Activated gamma-delta T cell treated with Interleukin-2 at 50 U/mL for 16 hours (primary cell): ENCODE data around the gene ABCC3.
"Not testable (repeated sequence)": the region's sequence is repeated elsewhere in the genome, so short reads cannot be mapped to it uniquely, and the experiment has no call there.

Source experiments
- DNase-seq: peaks from one replicate; pipeline ENCODE4 v3.0.0-alpha.2; 2020

Gene ABCC3

DNA sequence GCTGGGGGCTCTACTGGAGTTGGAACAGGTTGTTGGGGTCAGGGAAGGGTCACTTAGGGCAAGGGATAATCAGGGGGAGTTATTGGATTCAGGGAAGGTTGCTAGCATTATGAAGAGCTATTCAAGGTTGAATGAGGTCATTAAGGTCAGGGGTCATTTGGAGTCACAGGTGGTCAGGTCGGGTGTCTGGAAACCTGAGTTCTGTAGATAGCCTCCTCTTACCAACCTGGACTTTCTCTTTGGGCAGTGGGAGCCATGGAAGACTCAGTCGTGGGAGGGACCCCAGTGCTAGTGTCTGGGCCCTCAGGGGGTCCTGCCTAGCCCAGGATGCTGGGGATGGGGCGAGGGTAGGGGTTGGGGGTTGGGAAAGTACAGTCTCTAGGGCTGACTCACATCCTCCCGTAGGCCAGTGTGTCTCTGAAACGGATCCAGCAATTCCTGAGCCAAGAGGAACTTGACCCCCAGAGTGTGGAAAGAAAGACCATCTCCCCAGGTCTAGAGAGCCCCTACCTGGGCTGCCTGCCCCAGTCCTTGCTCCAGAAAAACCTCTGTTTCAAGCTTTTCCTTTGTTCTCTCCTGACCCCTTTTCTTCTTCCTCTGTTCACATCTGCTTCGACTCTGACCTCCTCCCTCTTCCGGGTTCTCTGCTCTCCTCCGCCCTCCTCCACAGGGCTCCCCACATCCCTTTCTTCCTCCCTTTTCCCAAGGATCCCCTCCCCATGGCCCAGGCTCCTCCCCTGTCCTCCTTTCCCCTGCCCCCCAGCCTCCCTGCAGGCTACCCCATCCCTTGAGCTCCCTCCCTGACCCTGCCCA lies 33.5 kb downstream of the ABCC3 start:
- no peak for DNase-seq

DNA sequence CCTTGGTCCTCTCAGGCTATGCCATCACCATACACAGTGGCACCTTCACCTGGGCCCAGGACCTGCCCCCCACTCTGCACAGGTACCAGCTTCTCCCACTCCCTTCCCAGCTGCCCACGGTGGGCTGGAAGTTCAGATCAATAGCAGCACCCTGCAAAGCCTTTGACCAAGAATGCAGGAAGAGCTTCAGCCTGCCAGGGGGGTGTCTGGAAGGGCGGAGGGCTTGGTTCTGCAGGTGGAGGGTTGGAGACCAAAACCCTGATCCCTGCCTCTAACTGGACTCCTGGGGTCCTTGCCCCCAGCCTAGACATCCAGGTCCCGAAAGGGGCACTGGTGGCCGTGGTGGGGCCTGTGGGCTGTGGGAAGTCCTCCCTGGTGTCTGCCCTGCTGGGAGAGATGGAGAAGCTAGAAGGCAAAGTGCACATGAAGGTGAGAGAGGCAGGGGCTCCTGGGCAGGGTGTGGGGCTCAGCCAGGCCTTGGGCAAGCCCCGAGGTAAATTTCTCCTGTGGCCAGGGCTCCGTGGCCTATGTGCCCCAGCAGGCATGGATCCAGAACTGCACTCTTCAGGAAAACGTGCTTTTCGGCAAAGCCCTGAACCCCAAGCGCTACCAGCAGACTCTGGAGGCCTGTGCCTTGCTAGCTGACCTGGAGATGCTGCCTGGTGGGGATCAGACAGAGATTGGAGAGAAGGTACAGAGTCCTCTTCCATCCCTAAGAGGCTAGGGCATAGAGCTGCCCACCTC lies 34.3 kb downstream of the ABCC3 start:
- DNase-seq = no peak

DNA sequence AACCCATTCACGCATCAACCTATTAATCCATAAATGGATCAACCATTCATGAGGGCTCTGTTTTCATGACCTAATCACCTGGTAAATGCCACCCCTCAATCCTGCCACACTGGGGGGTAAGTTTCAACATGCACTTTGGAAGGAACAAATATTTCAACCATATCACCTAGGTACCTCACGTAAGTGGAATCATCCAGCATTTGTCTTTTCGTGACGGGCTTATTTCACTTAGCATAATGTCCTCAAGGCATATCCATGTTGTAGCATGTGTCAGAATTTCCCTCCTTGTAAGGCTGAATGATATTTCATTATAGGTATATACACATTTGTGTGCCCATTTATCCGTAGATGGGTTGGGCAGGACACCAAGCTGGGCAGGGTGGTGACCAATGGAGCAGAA lies 37.4 kb downstream of the ABCC3 start:
- no peak for DNase-seq

DNA sequence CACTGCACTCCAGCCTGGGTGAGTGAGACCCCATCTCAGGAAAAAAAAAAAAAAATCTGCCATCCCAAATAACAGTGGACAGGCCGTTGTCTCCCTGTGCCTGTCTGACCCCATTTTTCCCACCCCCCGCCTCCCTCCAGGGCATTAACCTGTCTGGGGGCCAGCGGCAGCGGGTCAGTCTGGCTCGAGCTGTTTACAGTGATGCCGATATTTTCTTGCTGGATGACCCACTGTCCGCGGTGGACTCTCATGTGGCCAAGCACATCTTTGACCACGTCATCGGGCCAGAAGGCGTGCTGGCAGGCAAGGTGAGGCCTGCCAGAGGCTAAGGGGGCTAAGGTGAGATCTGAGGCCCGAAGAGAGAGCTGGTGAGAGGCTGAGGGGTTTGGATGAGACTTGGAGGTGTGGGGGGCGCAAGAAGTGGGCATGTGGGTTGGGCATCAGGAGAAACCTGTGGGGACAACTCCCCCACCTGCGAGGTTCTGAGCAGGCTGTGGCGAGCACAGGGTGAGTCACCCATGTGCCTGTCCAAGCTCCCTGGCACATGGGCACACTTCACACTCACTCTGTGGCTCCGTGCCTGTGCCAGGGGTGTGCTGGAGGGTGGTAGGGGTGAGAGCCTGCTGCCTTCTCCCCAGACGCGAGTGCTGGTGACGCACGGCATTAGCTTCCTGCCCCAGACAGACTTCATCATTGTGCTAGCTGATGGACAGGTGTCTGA lies 38.3 kb downstream of the ABCC3 start:
- DNase-seq = no peak

DNA sequence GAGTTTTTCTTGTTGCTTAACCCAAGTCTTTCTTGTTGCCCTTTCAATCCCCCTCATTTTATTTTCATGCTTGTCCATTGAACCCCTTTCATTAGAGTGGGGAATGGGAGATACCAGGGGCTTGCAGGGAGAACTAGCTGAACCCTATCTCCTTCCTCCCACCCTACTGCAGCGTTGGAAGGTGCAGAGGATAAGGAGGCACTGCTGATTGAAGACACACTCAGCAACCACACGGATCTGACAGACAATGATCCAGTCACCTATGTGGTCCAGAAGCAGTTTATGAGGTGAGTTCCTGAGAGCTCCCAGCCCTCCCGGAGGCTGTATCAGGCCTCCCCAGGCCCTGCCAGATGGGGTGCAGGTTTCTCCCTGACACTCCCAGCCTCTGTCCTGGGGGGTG lies 40.5 kb downstream of the ABCC3 start:
- no peak for DNase-seq

GRCh38 chr17:50675627-50676026 lies 40.9 kb downstream of the ABCC3 start:
- DNase-seq = no peak

DNA sequence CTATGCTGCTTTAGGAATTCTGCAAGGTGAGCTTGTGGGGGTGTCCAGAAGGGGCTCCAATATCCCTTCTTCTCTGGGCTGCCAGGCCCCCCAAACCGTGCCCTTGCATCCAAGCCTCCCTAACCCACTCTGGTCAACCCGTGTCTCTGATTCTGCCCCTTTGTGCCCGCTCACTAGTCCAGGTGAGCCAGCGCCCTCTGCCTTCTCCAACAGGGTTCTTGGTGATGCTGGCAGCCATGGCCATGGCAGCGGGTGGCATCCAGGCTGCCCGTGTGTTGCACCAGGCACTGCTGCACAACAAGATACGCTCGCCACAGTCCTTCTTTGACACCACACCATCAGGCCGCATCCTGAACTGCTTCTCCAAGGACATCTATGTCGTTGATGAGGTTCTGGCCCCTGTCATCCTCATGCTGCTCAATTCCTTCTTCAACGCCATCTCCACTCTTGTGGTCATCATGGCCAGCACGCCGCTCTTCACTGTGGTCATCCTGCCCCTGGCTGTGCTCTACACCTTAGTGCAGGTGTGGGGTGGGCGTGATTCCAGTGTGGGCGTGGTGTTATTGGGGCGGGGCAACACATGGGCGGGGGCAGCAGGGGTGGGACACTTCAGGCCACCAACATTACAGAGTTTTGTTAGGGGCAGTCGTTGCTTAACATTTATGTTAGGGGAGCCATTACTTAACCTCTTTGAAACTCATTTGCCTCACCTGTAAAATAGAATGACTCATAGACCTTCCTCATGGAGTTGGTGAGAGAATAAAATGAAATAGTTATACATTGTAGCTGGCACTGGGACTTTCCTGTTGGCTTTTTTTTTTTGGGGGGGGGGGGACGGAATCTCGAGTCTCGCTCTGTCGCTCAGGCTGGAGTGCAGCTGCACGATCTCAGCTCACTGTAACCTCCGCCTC lies 41.6 kb downstream of the ABCC3 start:
- no peak for DNase-seq

GRCh38 chr17:50677851-50678375 lies 43.2 kb downstream of the ABCC3 start:
- DNase-seq = no peak

DNA sequence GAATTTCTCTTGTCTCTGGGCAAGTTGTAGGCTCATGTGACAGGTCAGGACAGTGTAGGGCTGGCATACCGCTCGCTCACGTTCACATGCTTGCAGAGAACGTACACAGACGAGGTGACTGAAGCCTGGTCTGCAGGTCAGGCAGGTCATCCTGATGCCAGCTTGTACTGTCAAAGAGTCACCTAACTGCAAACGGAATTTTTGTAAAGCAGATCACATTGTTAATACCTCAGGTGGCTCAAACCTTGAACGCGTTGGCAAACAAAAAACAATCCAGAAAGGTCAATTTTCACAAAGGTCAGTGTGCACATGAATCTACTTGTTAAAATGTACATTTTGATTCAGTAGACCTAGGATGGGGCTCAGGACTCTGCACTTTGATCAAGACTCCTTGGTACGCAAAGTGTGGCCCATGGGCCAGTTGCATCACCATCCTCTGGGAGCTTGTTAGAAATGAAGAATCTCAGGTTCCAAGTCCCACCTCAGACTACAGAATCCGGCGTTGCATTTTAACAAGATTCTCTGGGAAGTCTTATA lies 44.4 kb downstream of the ABCC3 start:
- no peak for DNase-seq

GRCh38 chr17:50680126-50680525 lies 45.4 kb downstream of the ABCC3 start:
- DNase-seq = no peak

DNA sequence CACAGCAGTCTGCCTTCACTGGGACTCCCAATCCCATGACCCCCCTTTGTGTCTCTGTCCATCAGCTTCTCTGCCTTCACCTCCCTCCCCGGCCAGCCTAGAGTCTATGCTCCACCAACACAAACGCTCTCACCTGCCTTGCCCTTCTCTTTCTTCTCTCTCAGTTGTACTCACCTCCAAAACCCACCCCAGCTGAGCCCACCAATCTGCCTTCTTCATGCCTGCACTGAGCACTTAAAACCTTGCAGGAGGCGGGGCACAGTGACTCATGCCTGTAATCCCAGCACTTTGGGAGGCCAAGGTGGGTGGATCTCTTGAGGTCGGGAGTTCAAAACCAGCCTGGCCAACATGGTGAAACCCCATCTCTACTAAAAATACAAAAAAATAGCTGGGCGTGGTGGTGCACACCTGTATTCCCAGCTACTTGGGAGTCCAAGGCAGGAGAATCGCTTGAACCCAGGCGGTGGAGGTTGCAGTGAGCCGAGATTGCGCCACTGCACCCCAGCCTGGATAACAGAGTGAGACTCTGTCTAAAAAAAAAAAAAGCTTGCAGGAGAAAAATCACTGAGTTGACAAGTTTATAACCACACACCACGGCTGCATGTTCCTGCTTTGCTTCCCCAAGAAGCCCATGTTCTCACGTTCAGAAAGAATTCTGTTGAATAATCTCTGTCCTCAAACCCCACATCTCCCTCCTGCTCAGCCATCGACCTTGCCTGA lies 46.0 kb downstream of the ABCC3 start:
- not testable (repeated sequence) for DNase-seq

- no peak for DNase-seq
Observed at GRCh38 chr17:50681263-50682200, 46.9 kb downstream of the ABCC3 start.

- no peak for DNase-seq
Observed at GRCh38 chr17:50682441-50682840, 47.8 kb downstream of the ABCC3 start.

DNA sequence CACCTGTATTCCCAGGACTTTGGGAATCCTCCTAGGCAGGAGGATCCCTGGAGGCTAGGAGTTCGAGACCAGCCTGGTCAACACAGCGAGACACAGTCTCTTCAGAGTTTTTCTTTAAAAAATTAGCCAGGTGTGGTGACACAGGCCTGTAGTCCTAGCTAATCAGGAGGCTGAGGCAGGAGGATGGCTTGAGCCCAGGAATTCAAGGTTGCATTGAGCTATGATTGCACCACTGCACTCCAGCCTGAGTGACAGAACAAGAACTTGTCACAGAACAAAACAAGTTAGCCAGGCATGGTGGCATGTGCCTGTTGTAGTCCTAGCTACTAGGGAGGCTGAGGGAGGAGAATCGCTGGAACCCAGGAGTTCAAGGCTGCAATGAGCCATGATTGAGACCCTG lies 48.3 kb downstream of the ABCC3 start:
- no peak for DNase-seq

- DNase-seq = no peak
Observed at GRCh38 chr17:50683434-50684287, 49.0 kb downstream of the ABCC3 start.

DNA sequence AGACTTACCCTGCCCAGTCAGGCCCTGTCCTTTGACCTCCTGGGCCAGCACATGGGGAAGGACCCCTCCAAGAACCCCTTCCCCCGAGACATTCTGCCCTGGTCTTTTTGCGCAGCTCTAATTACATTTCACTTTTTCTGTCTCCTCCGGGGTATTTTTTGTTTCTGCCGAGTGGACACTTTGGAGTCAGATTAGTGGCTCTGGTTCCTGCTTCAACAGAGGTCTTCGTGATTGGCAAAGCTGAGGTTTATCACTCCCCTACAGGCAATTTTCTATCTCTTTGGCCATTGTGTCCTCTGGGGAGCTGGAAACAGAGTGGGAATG lies 49.6 kb downstream of the ABCC3 start:
- no peak for DNase-seq

DNA sequence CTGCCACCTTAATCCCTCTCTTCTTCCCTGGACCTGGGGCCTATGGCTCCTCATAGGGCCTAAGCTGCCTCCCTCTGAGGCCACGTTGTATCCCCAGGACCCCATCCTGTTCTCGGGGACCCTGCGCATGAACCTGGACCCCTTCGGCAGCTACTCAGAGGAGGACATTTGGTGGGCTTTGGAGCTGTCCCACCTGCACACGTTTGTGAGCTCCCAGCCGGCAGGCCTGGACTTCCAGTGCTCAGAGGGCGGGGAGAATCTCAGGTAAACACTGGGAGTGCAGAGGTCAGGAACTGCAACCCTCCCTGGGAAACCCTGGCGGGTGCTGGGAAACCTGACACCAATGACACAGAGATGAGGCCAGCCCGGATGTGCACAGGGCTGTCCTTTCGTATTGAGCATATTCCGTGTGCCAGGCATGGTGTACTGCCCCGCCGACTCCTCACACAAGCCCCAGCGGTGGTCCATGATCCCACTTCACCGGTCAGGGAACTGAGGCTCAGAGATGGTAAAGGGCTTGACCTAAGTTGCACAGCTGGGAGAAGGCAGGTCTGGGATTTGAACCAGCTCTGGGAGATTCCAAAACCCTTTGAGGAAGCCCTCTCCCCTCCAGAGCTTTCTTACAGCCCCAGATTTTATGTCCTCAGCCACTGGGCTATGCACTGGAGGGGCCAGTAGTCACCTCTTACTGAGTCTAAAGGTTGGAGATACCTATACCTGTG lies 50.1 kb downstream of the ABCC3 start:
- no peak for DNase-seq

DNA sequence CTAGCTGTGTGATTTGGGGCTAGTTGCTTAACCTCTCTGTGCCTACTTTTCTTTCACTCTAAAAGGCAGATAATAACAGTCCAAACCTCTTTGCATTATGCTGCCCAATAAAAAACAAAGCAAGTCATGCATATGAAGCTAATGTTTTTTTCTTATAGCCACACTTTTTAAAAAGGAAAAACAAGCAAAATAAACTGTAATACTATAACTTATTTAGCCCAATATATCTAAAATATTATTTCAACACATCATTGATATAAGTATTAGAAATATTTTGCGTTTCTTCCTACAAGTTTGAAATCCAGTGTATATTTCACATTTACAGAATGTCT lies 50.6 kb downstream of the ABCC3 start:
- DNase-seq = no peak
